HG03066 (cell line): ENCODE data around the gene PDGFA.

Source experiments
- ATAC-seq: cut with Tn5 transposase; IDR thresholded peaks from one replicate; pipeline ENCODE4 v1.9.1; 2021; ENCODE audit warnings: low read depth; ENCODE audit not compliant: unreplicated experiment

Gene PDGFA

GRCh38 chr7:538764-539685, 19.4 kb upstream of the PDGFA start:
- no peak for ATAC-seq

- no peak for ATAC-seq
Observed at GRCh38 chr7:537911-538634, 18.4 kb upstream of the PDGFA start.

- ATAC-seq: no peak
Observed at GRCh38 chr7:536231-536630, 16.6 kb upstream of the PDGFA start.

- ATAC-seq: no peak
Observed at GRCh38 chr7:534959-535358, 15.3 kb upstream of the PDGFA start.

GRCh38 chr7:534075-534474, 14.4 kb upstream of the PDGFA start:
- no peak for ATAC-seq

- ATAC-seq: no peak
Observed at GRCh38 chr7:533266-533665, 13.6 kb upstream of the PDGFA start.

- no peak for ATAC-seq
Observed at GRCh38 chr7:532379-533143, 12.9 kb upstream of the PDGFA start.

- no peak for ATAC-seq
Observed at GRCh38 chr7:531777-532176, 12.1 kb upstream of the PDGFA start.

- no peak for ATAC-seq
Observed at GRCh38 chr7:528451-528850, 8.8 kb upstream of the PDGFA start.

- no peak for ATAC-seq
Observed at GRCh38 chr7:527723-528122, 8.1 kb upstream of the PDGFA start.

GRCh38 chr7:526460-527034, 6.9 kb upstream of the PDGFA start:
- no peak for ATAC-seq

- ATAC-seq: no peak
Observed at GRCh38 chr7:525740-526139, 6.1 kb upstream of the PDGFA start.

GRCh38 chr7:524800-525199, 5.2 kb upstream of the PDGFA start:
- no peak for ATAC-seq

GRCh38 chr7:523347-524336, 4.0 kb upstream of the PDGFA start:
- ATAC-seq: no peak

- no peak for ATAC-seq
Observed at GRCh38 chr7:522951-523314, 3.3 kb upstream of the PDGFA start.

- ATAC-seq: no peak
Observed at GRCh38 chr7:522071-522950, 2.7 kb upstream of the PDGFA start.

- ATAC-seq: no peak
Observed at GRCh38 chr7:521221-522070, 1.8 kb upstream of the PDGFA start.
